Measurements from ENCODE around the gene MAGEB17. TPM values are rescaled to one million over a fixed set of nuclear protein-coding genes. Genes with fewer than 3 reads are reported as not detected.

MAGEB17 gene
- total and polyA plus RNA-seq, 2 experiments from 2014 or later = 0.14 to 0.42 TPM

DNA sequence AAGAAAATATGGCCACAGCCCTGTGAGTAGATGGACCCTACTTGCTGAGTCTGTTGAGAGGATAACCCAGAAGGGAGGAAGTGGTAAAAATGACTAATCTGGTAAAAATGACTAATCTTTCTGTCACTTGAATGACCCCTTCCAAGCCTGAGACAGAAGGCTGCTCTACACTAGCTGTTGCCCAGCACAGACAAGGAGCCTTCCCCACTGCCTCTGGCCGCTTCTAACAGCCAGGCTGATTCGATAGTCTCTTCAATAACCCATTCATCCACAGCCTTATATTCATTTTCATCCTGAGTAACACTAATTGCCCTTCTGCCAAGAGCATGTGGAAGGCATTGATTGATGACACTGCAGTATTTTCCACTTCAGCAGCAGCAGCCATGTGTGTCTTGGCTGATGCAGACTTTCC is 18.4 kb downstream of the MAGEB17 start:
- Histone ChIP-seq H3K27ac (ENCODE audit: low read depth) (peak overlapping the region; percentile 98), H3K27me3 (ENCODE audit: insufficient read depth) (no peaks in the 10 kb centered on the region), H3K4me2 (0 out of 2 replicates have a peak overlapping the region, but pooled peaks have one; percentile 21), H3K36me3 (ENCODE audit: insufficient read depth) (no peaks in the 10 kb centered on the region), H3K9me2 (ENCODE audit: insufficient read depth) (no peaks in the 10 kb centered on the region), H3K4me3 (no peak overlapping the region), H2AFZ (no peak overlapping the region), H3F3A (replicated peaks; ENCODE audit: low read depth) (peaks cover 4% of the 10 kb centered on the region; the same call in 1 of the 2 replicates), H3K4me1 (ENCODE audit: insufficient read depth) (peaks cover 18% of the 10 kb centered on the region), H4K20me1 (replicated peaks; ENCODE audit: insufficient read depth) (no peaks in the 10 kb centered on the region), H3K79me2 (replicated peaks; ENCODE audit: insufficient read depth) (no peaks in the 10 kb centered on the region)
- H3K27ac Mint-ChIP-seq = no peak overlapping the region
- DNase-seq (ENCODE audit: low spot score) (no peak), ATAC-seq (no peak; the same call in 2 of the 3 replicates)
- peaks cover 5% of the 10 kb centered on the region for H3K27me3 Mint-ChIP-seq (ENCODE audit: insufficient read depth, low read depth, poor library complexity)
- H3K9me3 Mint-ChIP-seq = peaks cover 7% of the 10 kb centered on the region; the same call in 2 of the 3 replicates
- peaks cover 48% of the 10 kb centered on the region for H3K4me1 Mint-ChIP-seq
- no peak overlapping the region for H3K4me3 Mint-ChIP-seq
- H3K36me3 Mint-ChIP-seq (ENCODE audit: low read depth) = peaks cover 6% of the 10 kb centered on the region
- TF ChIP-seq CREB1 (CRISPR knock-in tag; IDR thresholded peaks at IDR 0.05; ENCODE audit: low read depth) (no peak), JUNB (IDR thresholded peaks at IDR 0.05; ENCODE audit: unreplicated experiment) (no peak), POLR2AphosphoS5 (IDR thresholded peaks at IDR 0.05; ENCODE audit: low read depth) (no peak), NANOG (IDR thresholded peaks at IDR 0.05; ENCODE audit: borderline replicate concordance) (no peak), EZH2phosphoT487 (IDR thresholded peaks at IDR 0.05; ENCODE audit: unreplicated experiment) (no peak)
- TF ChIP-seq, protein P1, sequence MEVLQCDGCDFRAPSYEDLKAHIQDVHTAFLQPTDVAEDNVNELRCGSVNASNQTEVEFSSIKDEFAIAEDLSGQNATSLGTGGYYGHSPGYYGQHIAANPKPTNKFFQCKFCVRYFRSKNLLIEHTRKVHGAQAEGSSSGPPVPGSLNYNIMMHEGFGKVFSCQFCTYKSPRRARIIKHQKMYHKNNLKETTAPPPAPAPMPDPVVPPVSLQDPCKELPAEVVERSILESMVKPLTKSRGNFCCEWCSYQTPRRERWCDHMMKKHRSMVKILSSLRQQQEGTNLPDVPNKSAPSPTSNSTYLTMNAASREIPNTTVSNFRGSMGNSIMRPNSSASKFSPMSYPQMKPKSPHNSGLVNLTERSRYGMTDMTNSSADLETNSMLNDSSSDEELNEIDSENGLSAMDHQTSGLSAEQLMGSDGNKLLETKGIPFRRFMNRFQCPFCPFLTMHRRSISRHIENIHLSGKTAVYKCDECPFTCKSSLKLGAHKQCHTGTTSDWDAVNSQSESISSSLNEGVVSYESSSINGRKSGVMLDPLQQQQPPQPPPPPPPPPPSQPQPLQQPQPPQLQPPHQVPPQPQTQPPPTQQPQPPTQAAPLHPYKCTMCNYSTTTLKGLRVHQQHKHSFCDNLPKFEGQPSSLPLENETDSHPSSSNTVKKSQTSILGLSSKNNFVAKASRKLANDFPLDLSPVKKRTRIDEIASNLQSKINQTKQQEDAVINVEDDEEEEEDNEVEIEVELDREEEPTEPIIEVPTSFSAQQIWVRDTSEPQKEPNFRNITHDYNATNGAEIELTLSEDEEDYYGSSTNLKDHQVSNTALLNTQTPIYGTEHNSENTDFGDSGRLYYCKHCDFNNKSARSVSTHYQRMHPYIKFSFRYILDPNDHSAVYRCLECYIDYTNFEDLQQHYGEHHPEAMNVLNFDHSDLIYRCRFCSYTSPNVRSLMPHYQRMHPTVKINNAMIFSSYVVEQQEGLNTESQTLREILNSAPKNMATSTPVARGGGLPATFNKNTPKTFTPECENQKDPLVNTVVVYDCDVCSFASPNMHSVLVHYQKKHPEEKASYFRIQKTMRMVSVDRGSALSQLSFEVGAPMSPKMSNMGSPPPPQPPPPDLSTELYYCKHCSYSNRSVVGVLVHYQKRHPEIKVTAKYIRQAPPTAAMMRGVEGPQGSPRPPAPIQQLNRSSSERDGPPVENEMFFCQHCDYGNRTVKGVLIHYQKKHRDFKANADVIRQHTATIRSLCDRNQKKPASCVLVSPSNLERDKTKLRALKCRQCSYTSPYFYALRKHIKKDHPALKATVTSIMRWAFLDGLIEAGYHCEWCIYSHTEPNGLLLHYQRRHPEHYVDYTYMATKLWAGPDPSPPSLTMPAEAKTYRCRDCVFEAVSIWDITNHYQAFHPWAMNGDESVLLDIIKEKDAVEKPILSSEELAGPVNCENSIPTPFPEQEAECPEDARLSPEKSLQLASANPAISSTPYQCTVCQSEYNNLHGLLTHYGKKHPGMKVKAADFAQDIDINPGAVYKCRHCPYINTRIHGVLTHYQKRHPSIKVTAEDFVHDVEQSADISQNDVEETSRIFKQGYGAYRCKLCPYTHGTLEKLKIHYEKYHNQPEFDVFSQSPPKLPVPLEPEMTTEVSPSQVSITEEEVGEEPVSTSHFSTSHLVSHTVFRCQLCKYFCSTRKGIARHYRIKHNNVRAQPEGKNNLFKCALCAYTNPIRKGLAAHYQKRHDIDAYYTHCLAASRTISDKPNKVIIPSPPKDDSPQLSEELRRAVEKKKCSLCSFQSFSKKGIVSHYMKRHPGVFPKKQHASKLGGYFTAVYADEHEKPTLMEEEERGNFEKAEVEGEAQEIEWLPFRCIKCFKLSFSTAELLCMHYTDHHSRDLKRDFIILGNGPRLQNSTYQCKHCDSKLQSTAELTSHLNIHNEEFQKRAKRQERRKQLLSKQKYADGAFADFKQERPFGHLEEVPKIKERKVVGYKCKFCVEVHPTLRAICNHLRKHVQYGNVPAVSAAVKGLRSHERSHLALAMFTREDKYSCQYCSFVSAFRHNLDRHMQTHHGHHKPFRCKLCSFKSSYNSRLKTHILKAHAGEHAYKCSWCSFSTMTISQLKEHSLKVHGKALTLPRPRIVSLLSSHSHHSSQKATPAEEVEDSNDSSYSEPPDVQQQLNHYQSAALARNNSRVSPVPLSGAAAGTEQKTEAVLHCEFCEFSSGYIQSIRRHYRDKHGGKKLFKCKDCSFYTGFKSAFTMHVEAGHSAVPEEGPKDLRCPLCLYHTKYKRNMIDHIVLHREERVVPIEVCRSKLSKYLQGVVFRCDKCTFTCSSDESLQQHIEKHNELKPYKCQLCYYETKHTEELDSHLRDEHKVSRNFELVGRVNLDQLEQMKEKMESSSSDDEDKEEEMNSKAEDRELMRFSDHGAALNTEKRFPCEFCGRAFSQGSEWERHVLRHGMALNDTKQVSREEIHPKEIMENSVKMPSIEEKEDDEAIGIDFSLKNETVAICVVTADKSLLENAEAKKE (CRISPR knock-in tag; IDR thresholded peaks at IDR 0.05) = no peak
- TF ChIP-seq, protein P2, sequence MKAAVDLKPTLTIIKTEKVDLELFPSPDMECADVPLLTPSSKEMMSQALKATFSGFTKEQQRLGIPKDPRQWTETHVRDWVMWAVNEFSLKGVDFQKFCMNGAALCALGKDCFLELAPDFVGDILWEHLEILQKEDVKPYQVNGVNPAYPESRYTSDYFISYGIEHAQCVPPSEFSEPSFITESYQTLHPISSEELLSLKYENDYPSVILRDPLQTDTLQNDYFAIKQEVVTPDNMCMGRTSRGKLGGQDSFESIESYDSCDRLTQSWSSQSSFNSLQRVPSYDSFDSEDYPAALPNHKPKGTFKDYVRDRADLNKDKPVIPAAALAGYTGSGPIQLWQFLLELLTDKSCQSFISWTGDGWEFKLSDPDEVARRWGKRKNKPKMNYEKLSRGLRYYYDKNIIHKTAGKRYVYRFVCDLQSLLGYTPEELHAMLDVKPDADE (IDR thresholded peaks at IDR 0.05) = no peak
